ENCODE measurements around the gene ACO2.
"Not testable (repeated sequence)": the region's sequence is repeated elsewhere in the genome, so short reads cannot be mapped to it uniquely, and the experiment has no call there.

The ACO2 gene

GRCh38 chr22:41564563-41564962 is 95.6 kb downstream of the ACO2 start:
- no peak for DNase-seq (ENCODE audit: low read depth in 2 of 2, low spot score in 1 of 2)

GRCh38 chr22:41565403-41566054 is 96.6 kb downstream of the ACO2 start:
- DNase-seq (ENCODE audit: low read depth in 2 of 2, low spot score in 1 of 2) = no peak

- no peak for DNase-seq (ENCODE audit: low read depth in 2 of 2, low spot score in 1 of 2)
These were observed 98.5 kb downstream of the ACO2 start for GRCh38 chr22:41567512-41567768.

- no peak for DNase-seq (ENCODE audit: low read depth in 2 of 2, low spot score in 1 of 2)
These were observed 99.9 kb downstream of the ACO2 start for GRCh38 chr22:41568811-41569210.

GRCh38 chr22:41570221-41570620 is 101.3 kb downstream of the ACO2 start:
- no peak for DNase-seq (ENCODE audit: low read depth in 2 of 2, low spot score in 1 of 2)

- DNase-seq (ENCODE audit: low read depth in 2 of 2, low spot score in 1 of 2) = no peak
These were observed 102.9 kb downstream of the ACO2 start for GRCh38 chr22:41571786-41572185.

- not testable (repeated sequence) for DNase-seq (ENCODE audit: low read depth in 2 of 2, low spot score in 1 of 2)
These were observed 103.4 kb downstream of the ACO2 start for GRCh38 chr22:41572305-41572704.

GRCh38 chr22:41573677-41574076 is 104.8 kb downstream of the ACO2 start:
- DNase-seq (ENCODE audit: low read depth in 2 of 2, low spot score in 1 of 2) = no peak

GRCh38 chr22:41574847-41575381 is 106.0 kb downstream of the ACO2 start:
- no peak for DNase-seq (ENCODE audit: low read depth in 2 of 2, low spot score in 1 of 2)

- no peak for DNase-seq (ENCODE audit: low read depth in 2 of 2, low spot score in 1 of 2)
These were observed 106.6 kb downstream of the ACO2 start for GRCh38 chr22:41575533-41575932.

- DNase-seq (ENCODE audit: low read depth in 2 of 2, low spot score in 1 of 2) = no peak
These were observed 108.0 kb downstream of the ACO2 start for GRCh38 chr22:41576877-41577276.

- DNase-seq (ENCODE audit: low read depth in 2 of 2, low spot score in 1 of 2) = no peak
These were observed 109.2 kb downstream of the ACO2 start for GRCh38 chr22:41578114-41578513.
